NCI-H524 treated with DMSO at 0.1 percent for 48 hours (cell line): ENCODE measurements around the gene ZSCAN21.

Experiments used
- DNase-seq: peaks from one replicate; lab custom pipeline; 2025; lab: John Stamatoyannopoulos, UW

Gene ZSCAN21

GRCh38 chr7:100099452-100099851, 49.9 kb downstream of the ZSCAN21 start:
- DNase-seq = no peak

GRCh38 chr7:100100420-100101015, 50.9 kb downstream of the ZSCAN21 start:
- DNase-seq = peak; percentile 54

- peak; percentile 82 for DNase-seq
Measured at GRCh38 chr7:100101016-100101862, 51.7 kb downstream of the ZSCAN21 start, which contains the start of the genes AP4M1 and MCM7. TSS of gene AP4M1 (plus strand) at chr7:100101643. CDS start at chr7:100101715, 72 bp downstream. TSS of gene MCM7 (minus strand) at chr7:100101397. CDS start at chr7:100101294, 103 bp downstream.

GRCh38 chr7:100102950-100103840, 53.6 kb downstream of the ZSCAN21 start:
- no peak for DNase-seq

- DNase-seq = no peak
Measured at GRCh38 chr7:100105534-100105933, 56.0 kb downstream of the ZSCAN21 start.

- DNase-seq = no peak
Measured at GRCh38 chr7:100106633-100107032, 57.1 kb downstream of the ZSCAN21 start.

GRCh38 chr7:100107125-100107737, 57.7 kb downstream of the ZSCAN21 start:
- no peak for DNase-seq

- no peak for DNase-seq
Measured at GRCh38 chr7:100107890-100108289, 58.3 kb downstream of the ZSCAN21 start.

GRCh38 chr7:100109521-100110163, 60.1 kb downstream of the ZSCAN21 start:
- no peak for DNase-seq

- DNase-seq = no peak
Measured at GRCh38 chr7:100111156-100111555, 61.6 kb downstream of the ZSCAN21 start.

- DNase-seq = no peak
Measured at GRCh38 chr7:100111914-100112313, 62.3 kb downstream of the ZSCAN21 start.
